CD4-positive, CD25-positive, alpha-beta regulatory T cell (primary cell): Measurements from ENCODE around the gene SOX8. TPM values are rescaled to one million over a fixed set of nuclear protein-coding genes. Genes with fewer than 3 reads are reported as not detected.

Experiments
- ATAC-seq, 2 donors: fragments of 150-1000 bp; cut with Tn5 transposase; one replicate each; pipeline ENCODE4 v1.10.0; 2021; ENCODE audit warnings: low read depth in 2 of 2, moderate number of reproducible peaks in 2 of 2, moderate library complexity in 1 of 2
- DNase-seq, 3 donors: peaks; one replicate each; pipeline versions ENCODE4 v3.0.0 to v3.0.0-alpha.2; 2012 to 2022; ENCODE audit warnings: mixed read lengths in 1 of 3
- H3K27ac ChIP-seq: one replicate; pipeline ENCODE4 v1.7.0; 2013; ENCODE audit warnings: mild to moderate bottlenecking, low read length; ENCODE audit not compliant: insufficient read depth, poor library complexity, severe bottlenecking
- H3K27me3 ChIP-seq: one replicate; pipeline ENCODE4 v1.7.0; 2013; ENCODE audit warnings: low read length; ENCODE audit not compliant: control insufficient read depth, insufficient read depth
- H3K36me3 ChIP-seq: one replicate; pipeline ENCODE4 v1.7.0; 2013; ENCODE audit warnings: mild to moderate bottlenecking, low read length, moderate library complexity; ENCODE audit not compliant: control insufficient read depth, insufficient read depth
- H3K4me1 ChIP-seq: 2 replicates; pipeline ENCODE4 v1.7.0; 2013; ENCODE audit warnings: mild to moderate bottlenecking, low read length; ENCODE audit not compliant: insufficient read depth, control insufficient read depth, poor library complexity, severe bottlenecking
- H3K4me3 ChIP-seq: one replicate; pipeline ENCODE4 v1.7.0; 2013; ENCODE audit warnings: low read depth, mild to moderate bottlenecking, low read length, moderate library complexity
- H3K9me3 ChIP-seq, 2 experiments: 1 replicate in 1 of 2; 2 replicates in 1 of 2; pipeline ENCODE4 v1.7.0; 2013; ENCODE audit warnings: low read length in 2 of 2, mild to moderate bottlenecking in 1 of 2, moderate library complexity in 1 of 2; ENCODE audit not compliant: control insufficient read depth in 2 of 2
- H3K27ac Mint-ChIP-seq, 3 donors: one replicate each; pipeline ENCODE4 v1.8.0; 2020 to 2022; ENCODE audit warnings: mild to moderate bottlenecking in 3 of 3, mixed read lengths in 3 of 3, moderate library complexity in 2 of 3
- H3K27me3 Mint-ChIP-seq: one replicate; pipeline ENCODE4 v1.8.0; 2022; ENCODE audit warnings: mild to moderate bottlenecking, mixed read lengths
- H3K36me3 Mint-ChIP-seq: one replicate; pipeline ENCODE4 v1.8.0; 2020; ENCODE audit warnings: mixed read lengths
- H3K4me1 Mint-ChIP-seq, 4 donors: one replicate each; pipeline ENCODE4 v1.8.0; 2020 to 2022; ENCODE audit warnings: mixed read lengths in 4 of 4, mild to moderate bottlenecking in 1 of 4
- H3K4me3 Mint-ChIP-seq, 4 donors: one replicate each; pipeline ENCODE4 v1.8.0; 2020 to 2022; ENCODE audit warnings: mild to moderate bottlenecking in 4 of 4, mixed read lengths in 4 of 4, moderate library complexity in 3 of 4
- H3K9me3 Mint-ChIP-seq, 7 donors: one replicate each; pipeline ENCODE4 v1.8.0; 2020 to 2022; ENCODE audit warnings: mixed read lengths in 7 of 7, mild to moderate bottlenecking in 3 of 7, moderate library complexity in 2 of 7
- polyA plus RNA-seq, 4 donors: library from polyadenylated mRNA; unstranded; fragments of 300-500 nt; fragmentation: Illumina TruSeq; gene quantifications; one replicate each; pipeline ENCODE4 v1.2.3, GENCODE V29; 2021
- total RNA-seq: library from RNA; stranded (reverse); gene quantifications from one replicate; pipeline ENCODE4 v1.2.3, GENCODE V29; 2022

SOX8 gene
- total and polyA plus RNA-seq, 5 donors from 2014 or later = 0.16 to 1.1 (median 0.29) TPM

GRCh38 chr16:1006781-1007180 is 25.2 kb downstream of the SOX8 start:
- Histone ChIP-seq H3K9me3 (no peaks in the 10 kb centered on the region), H3K27ac (no peak overlapping the region), H3K36me3 (no peaks in the 10 kb centered on the region), H3K4me1 (peaks cover 26% of the 10 kb centered on the region), H3K27me3 (no peaks in the 10 kb centered on the region), H3K4me3 (no peak overlapping the region)
- H3K4me3 Mint-ChIP-seq = no peak overlapping the region
- H3K36me3 Mint-ChIP-seq = no peaks in the 10 kb centered on the region
- H3K27me3 Mint-ChIP-seq = no peaks in the 10 kb centered on the region
- peaks cover 0 to 32% (median 9%) of the 10 kb centered on the region in 4 donors for H3K4me1 Mint-ChIP-seq
- ATAC-seq = no peak
- H3K27ac Mint-ChIP-seq = no peak overlapping the region
- no peaks in the 10 kb centered on the region for H3K9me3 Mint-ChIP-seq
- DNase-seq = no peak

- H3K9me3 ChIP-seq = no peaks in the 10 kb centered on the region
- ATAC-seq (no peak), DNase-seq (no peak)
- no peak overlapping the region for H3K27ac ChIP-seq
- no peak overlapping the region for H3K27ac Mint-ChIP-seq
- H3K4me3 Mint-ChIP-seq = no peak overlapping the region
- no peaks in the 10 kb centered on the region for H3K36me3 Mint-ChIP-seq
- H3K4me3 ChIP-seq = no peak overlapping the region
- H3K36me3 ChIP-seq = no peaks in the 10 kb centered on the region
- peaks cover 0 to 30% (median 9%) of the 10 kb centered on the region in 4 donors for H3K4me1 Mint-ChIP-seq
- H3K27me3 Mint-ChIP-seq = no peaks in the 10 kb centered on the region
- H3K9me3 Mint-ChIP-seq = no peaks in the 10 kb centered on the region
- H3K4me1 ChIP-seq = peaks cover 26% of the 10 kb centered on the region
- H3K27me3 ChIP-seq = no peaks in the 10 kb centered on the region
Measured at GRCh38 chr16:1007284-1007850, 25.8 kb downstream of the SOX8 start.

GRCh38 chr16:1008085-1008484 is 26.5 kb downstream of the SOX8 start:
- Histone ChIP-seq H3K27me3 (no peaks in the 10 kb centered on the region), H3K27ac (no peak overlapping the region), H3K4me3 (no peak overlapping the region), H3K36me3 (no peaks in the 10 kb centered on the region), H3K9me3 (no peaks in the 10 kb centered on the region), H3K4me1 (peaks cover 23% of the 10 kb centered on the region)
- peaks cover 0 to 25% (median 9%) of the 10 kb centered on the region in 4 donors for H3K4me1 Mint-ChIP-seq
- no peaks in the 10 kb centered on the region for H3K36me3 Mint-ChIP-seq
- H3K27ac Mint-ChIP-seq = no peak overlapping the region
- H3K9me3 Mint-ChIP-seq = no peaks in the 10 kb centered on the region
- DNase-seq (no peak), ATAC-seq (no peak)
- H3K27me3 Mint-ChIP-seq = no peaks in the 10 kb centered on the region
- H3K4me3 Mint-ChIP-seq = no peak overlapping the region

- Mint-ChIP-seq H3K36me3 (no peaks in the 10 kb centered on the region), H3K9me3 (no peaks in the 10 kb centered on the region), H3K27me3 (no peaks in the 10 kb centered on the region), H3K4me3 (no peak overlapping the region), H3K27ac (peak overlapping the region in 1 of 3 donors; percentile 48), H3K4me1 (peaks cover 0 to 14% (median 3%) of the 10 kb centered on the region in 4 donors)
- no peak overlapping the region for H3K27ac ChIP-seq
- no peak overlapping the region for H3K4me3 ChIP-seq
- peaks cover 8% of the 10 kb centered on the region for H3K4me1 ChIP-seq
- H3K36me3 ChIP-seq = no peaks in the 10 kb centered on the region
- H3K27me3 ChIP-seq = no peaks in the 10 kb centered on the region
- no peaks in the 10 kb centered on the region for H3K9me3 ChIP-seq
- DNase-seq (no peak), ATAC-seq (peak in 1 of 2 donors; percentile 32)
Measured at GRCh38 chr16:1009358-1010150, 28.0 kb downstream of the SOX8 start.

GRCh38 chr16:1010251-1010650 is 28.7 kb downstream of the SOX8 start:
- peaks cover 0 to 12% (median 3%) of the 10 kb centered on the region in 4 donors for H3K4me1 Mint-ChIP-seq
- H3K27ac ChIP-seq = no peak overlapping the region
- ATAC-seq (no peak), DNase-seq (no peak)
- no peaks in the 10 kb centered on the region for H3K27me3 Mint-ChIP-seq
- H3K9me3 ChIP-seq = no peaks in the 10 kb centered on the region
- H3K4me1 ChIP-seq = peaks cover 3% of the 10 kb centered on the region
- no peak overlapping the region for H3K4me3 ChIP-seq
- no peaks in the 10 kb centered on the region for H3K9me3 Mint-ChIP-seq
- H3K27ac Mint-ChIP-seq = no peak overlapping the region
- no peaks in the 10 kb centered on the region for H3K36me3 Mint-ChIP-seq
- H3K36me3 ChIP-seq = no peaks in the 10 kb centered on the region
- H3K27me3 ChIP-seq = no peaks in the 10 kb centered on the region
- H3K4me3 Mint-ChIP-seq = no peak overlapping the region

GRCh38 chr16:1010815-1011214 is 29.2 kb downstream of the SOX8 start:
- peaks cover 0 to 7% (median under 1%) of the 10 kb centered on the region in 4 donors for H3K4me1 Mint-ChIP-seq
- H3K9me3 Mint-ChIP-seq = peaks cover 0 to 1% (median 0%) of the 10 kb centered on the region in 7 donors
- H3K27me3 ChIP-seq = no peaks in the 10 kb centered on the region
- H3K27ac ChIP-seq = no peak overlapping the region
- no peaks in the 10 kb centered on the region for H3K36me3 ChIP-seq
- ATAC-seq = no peak
- H3K9me3 ChIP-seq = no peaks in the 10 kb centered on the region
- no peaks in the 10 kb centered on the region for H3K4me1 ChIP-seq
- no peaks in the 10 kb centered on the region for H3K27me3 Mint-ChIP-seq
- H3K4me3 ChIP-seq = no peak overlapping the region
- no peak for DNase-seq
- no peak overlapping the region for H3K27ac Mint-ChIP-seq
- no peak overlapping the region for H3K4me3 Mint-ChIP-seq
- H3K36me3 Mint-ChIP-seq = no peaks in the 10 kb centered on the region

GRCh38 chr16:1011316-1012082 is 29.9 kb downstream of the SOX8 start:
- no peaks in the 10 kb centered on the region for H3K36me3 ChIP-seq
- H3K9me3 Mint-ChIP-seq = peaks cover 0 to 1% (median 0%) of the 10 kb centered on the region in 7 donors
- H3K4me1 Mint-ChIP-seq = peaks cover 0 to 3% (median 0%) of the 10 kb centered on the region in 4 donors
- ATAC-seq = no peak
- H3K27me3 Mint-ChIP-seq = no peaks in the 10 kb centered on the region
- H3K27me3 ChIP-seq = no peaks in the 10 kb centered on the region
- DNase-seq = no peak
- H3K36me3 Mint-ChIP-seq = no peaks in the 10 kb centered on the region
- no peak overlapping the region for H3K4me3 Mint-ChIP-seq
- H3K4me3 ChIP-seq = no peak overlapping the region
- H3K4me1 ChIP-seq = no peaks in the 10 kb centered on the region
- H3K27ac ChIP-seq = no peak overlapping the region
- H3K27ac Mint-ChIP-seq = no peak overlapping the region
- H3K9me3 ChIP-seq = no peaks in the 10 kb centered on the region
